ENCODE results near the gene MEF2C.
"Not testable (repeated sequence)": the region's sequence is repeated elsewhere in the genome, so short reads cannot be mapped to it uniquely, and the experiment has no call there.

Gene MEF2C

GRCh38 chr5:88862547-88863175 lies 20.3 kb downstream of the MEF2C start:
- DNase-seq (ENCODE audit: low read depth in 3 of 3), result no peak

- no peak for DNase-seq (ENCODE audit: low read depth in 3 of 3)
These were observed 21.8 kb downstream of the MEF2C start for GRCh38 chr5:88861231-88861630.

- DNase-seq (ENCODE audit: low read depth in 3 of 3), result no peak
These were observed 22.5 kb downstream of the MEF2C start for GRCh38 chr5:88860501-88860900.

GRCh38 chr5:88858392-88858791 lies 24.6 kb downstream of the MEF2C start:
- DNase-seq (ENCODE audit: low read depth in 3 of 3), result no peak

GRCh38 chr5:88856381-88856780 lies 26.6 kb downstream of the MEF2C start:
- not testable (repeated sequence) for DNase-seq (ENCODE audit: low read depth in 3 of 3)

GRCh38 chr5:88854769-88855168 lies 28.2 kb downstream of the MEF2C start:
- no peak for DNase-seq (ENCODE audit: low read depth in 3 of 3)

GRCh38 chr5:88847420-88847819 lies 35.6 kb downstream of the MEF2C start:
- DNase-seq (ENCODE audit: low read depth in 3 of 3), result no peak

GRCh38 chr5:88846434-88846833 lies 36.5 kb downstream of the MEF2C start:
- no peak for DNase-seq (ENCODE audit: low read depth in 3 of 3)

GRCh38 chr5:88845081-88845697 lies 37.8 kb downstream of the MEF2C start:
- DNase-seq (ENCODE audit: low read depth in 3 of 3), result no peak

GRCh38 chr5:88842784-88843183 lies 40.2 kb downstream of the MEF2C start:
- DNase-seq (ENCODE audit: low read depth in 3 of 3), result no peak

GRCh38 chr5:88841212-88841611 lies 41.8 kb downstream of the MEF2C start:
- DNase-seq (ENCODE audit: low read depth in 3 of 3), result no peak

GRCh38 chr5:88840495-88840894 lies 42.5 kb downstream of the MEF2C start:
- no peak for DNase-seq (ENCODE audit: low read depth in 3 of 3)

- DNase-seq (ENCODE audit: low read depth in 3 of 3), result no peak
These were observed 43.7 kb downstream of the MEF2C start for GRCh38 chr5:88839238-88839637.

- no peak for DNase-seq (ENCODE audit: low read depth in 3 of 3)
These were observed 44.5 kb downstream of the MEF2C start for GRCh38 chr5:88838500-88838899.

- DNase-seq (ENCODE audit: low read depth in 3 of 3), result no peak
These were observed 45.2 kb downstream of the MEF2C start for GRCh38 chr5:88837817-88838216.

- DNase-seq (ENCODE audit: low read depth in 3 of 3), result no peak
These were observed 45.8 kb downstream of the MEF2C start for GRCh38 chr5:88837222-88837621.

GRCh38 chr5:88836195-88836838 lies 46.7 kb downstream of the MEF2C start:
- DNase-seq (ENCODE audit: low read depth in 3 of 3), result no peak

- DNase-seq (ENCODE audit: low read depth in 3 of 3), result no peak
These were observed 48.5 kb downstream of the MEF2C start for GRCh38 chr5:88834499-88834898.

- no peak for DNase-seq (ENCODE audit: low read depth in 3 of 3)
These were observed 48.9 kb downstream of the MEF2C start for GRCh38 chr5:88834131-88834462.

GRCh38 chr5:88833371-88834130 lies 49.4 kb downstream of the MEF2C start:
- peak in 2 of 3 experiments; percentile 2 to 8 for DNase-seq (ENCODE audit: low read depth in 3 of 3)

GRCh38 chr5:88831816-88832215 lies 51.2 kb downstream of the MEF2C start:
- DNase-seq (ENCODE audit: low read depth in 3 of 3), result no peak

- no peak for DNase-seq (ENCODE audit: low read depth in 3 of 3)
These were observed 52.4 kb downstream of the MEF2C start for GRCh38 chr5:88830567-88830966.

GRCh38 chr5:88829775-88830174 lies 53.2 kb downstream of the MEF2C start:
- DNase-seq (ENCODE audit: low read depth in 3 of 3), result no peak
